Psoas muscle (tissue), 8 donors: ENCODE measurements around the gene BMPR1A. TPM values are rescaled to one million over a fixed set of nuclear protein-coding genes. Genes with fewer than 3 reads are reported as not detected.

Source experiments
- ATAC-seq, 4 donors: fragments of 200-7000 bp; cut with Tn5 transposase; one replicate each; pipeline ENCODE4 v1.9.1; 2020; ENCODE audit warnings: moderate library complexity in 3 of 4, mild to moderate bottlenecking in 2 of 4
- DNase-seq, 2 donors: peaks; one replicate each; pipeline ENCODE4 v3.0.0-alpha.2; 2020
- H3K27ac ChIP-seq: fragments of 200-600 bp; one replicate; pipeline ENCODE4 v1.8.0; 2022
- H3K27me3 ChIP-seq, 3 donors: fragments of 200-600 bp in 1 of 3; one replicate each; pipeline versions ENCODE4 v1.6.1 to v1.8.0; 2013 to 2022; ENCODE audit warnings: low read length in 2 of 3, mild to moderate bottlenecking in 2 of 3, moderate library complexity in 1 of 3; ENCODE audit not compliant: insufficient read depth in 3 of 3
- H3K36me3 ChIP-seq, 2 donors: fragments of 200-600 bp in 1 of 2; one replicate each; pipeline versions ENCODE4 v1.6.1 to v1.8.0; 2013 to 2022; ENCODE audit warnings: low read depth in 1 of 2, mild to moderate bottlenecking in 1 of 2, moderate library complexity in 1 of 2; ENCODE audit not compliant: insufficient read depth in 1 of 2
- H3K4me1 ChIP-seq: fragments of 200-600 bp; one replicate; pipeline ENCODE4 v1.8.0; 2022
- H3K4me3 ChIP-seq: fragments of 200-600 bp; one replicate; pipeline ENCODE4 v1.8.0; 2022; ENCODE audit warnings: mild to moderate bottlenecking
- H3K9me3 ChIP-seq: fragments of 200-600 bp; one replicate; pipeline ENCODE4 v1.8.0; 2022
- CTCF ChIP-seq: fragments of 200-600 bp; IDR thresholded peaks from one replicate; pipeline ENCODE4 v1.8.0; 2022; ENCODE audit warnings: antibody characterized with exemption
- WGBS, 3 donors: extraction: QIAGEN DNeasy Blood & Tissue Kit; methylation state at CpG; one replicate each; pipeline versions ENCODE4 v1.1.6 to v1.1.7; 2013; 5-methylcytosine and 5-hydroxymethylcytosine counted together
- intact Hi-C, 2 donors: fragments of 100-400 bp; cut with DNase I; formaldehyde crosslinking; loops; one replicate each; pipeline versions ENCODE4 v1.11.0 to v1.14.2; 2022
- polyA plus RNA-seq, 3 donors: library from polyadenylated mRNA; stranded (reverse); fragments of 200-250 nt; gene quantifications; one replicate each; pipeline ENCODE4 v1.2.3, GENCODE V29; 2013
- total RNA-seq, 4 donors: library from RNA; stranded (reverse); fragmentation: NEBNext Ultra II Directional in 2 of 4; extraction: Animal tissue kit (Norgen Biotek cat#: 25700) in 2 of 4; gene quantifications; one replicate each; pipeline versions ENCODE4 v1.2.1 to v1.2.4, GENCODE V29; 2021 to 2023
- donor health status: healthy with polysubstance abuse.
- donor health status: DM: no; HTN: no; CAD: no; lungs with moderate emphysema.
- donor health status: Bipolar disorder and iron deficiency.
- donor health status: healthy.
- donor health status: DM: yes; HTN: yes; CAD: no.
- donor health status: DM: no; HTN: no; CAD: no.
- donor health status: DM: no; HTN: no; CAD: no.
- donor health status: DM: yes; HTN: yes; CAD: no.

BMPR1A gene
- total and polyA plus RNA-seq, 7 donors, result 4.6 to 30.0 (median 22.7) TPM

GRCh38 chr10:86830043-86830591 lies 73.7 kb downstream of the BMPR1A start:
- Histone ChIP-seq H3K27me3 (no peaks in the 10 kb centered on the region), H3K4me1 (peaks cover 40% of the 10 kb centered on the region), H3K9me3 (no peaks in the 10 kb centered on the region), H3K36me3 (no peaks in the 10 kb centered on the region), H3K27ac (no peak overlapping the region), H3K4me3 (no peak overlapping the region)
- WGBS, 3 donors, result 27 to 65% (median 38%) methylated on average over 4 of the region's 4 CpGs
- ATAC-seq (peak in 1 of 4 donors; percentile 49), DNase-seq (no peak)
- no peak for TF ChIP-seq CTCF
- intact Hi-C loops, result loop anchor here in 1 of 2 donors (10.0 kb wide), 1 partner anchor 55 kb away; no protein-coding TSS in a partner anchor

- Histone ChIP-seq H3K9me3 (no peaks in the 10 kb centered on the region), H3K36me3 (no peaks in the 10 kb centered on the region), H3K27me3 (no peaks in the 10 kb centered on the region), H3K4me3 (no peak overlapping the region), H3K27ac (no peak overlapping the region), H3K4me1 (peaks cover 54% of the 10 kb centered on the region)
- DNase-seq (no peak), ATAC-seq (no peak)
- no peak for TF ChIP-seq CTCF
- intact Hi-C loops, result loop anchor here in 1 of 2 donors (10.0 kb wide), 1 partner anchor 51 kb away; no protein-coding TSS in a partner anchor
Observed at GRCh38 chr10:86833969-86834368, 77.5 kb downstream of the BMPR1A start.

GRCh38 chr10:86836044-86836443 lies 79.6 kb downstream of the BMPR1A start:
- H3K36me3 ChIP-seq, result peaks cover 0 to 5% of the 10 kb centered on the region in 2 donors
- intact Hi-C loops, result loop anchor here in 1 of 2 donors (10.0 kb wide), 1 partner anchor 49 kb away; no protein-coding TSS in a partner anchor
- no peak for DNase-seq
- peak in 2 of 4 donors; percentile 40 to 44 for ATAC-seq
- 72 to 93% (median 72%) methylated on average over 1 of the region's 1 CpG for WGBS, 3 donors
- no peak for TF ChIP-seq CTCF
- no peak overlapping the region for H3K4me3 ChIP-seq
- H3K27ac ChIP-seq, result no peak overlapping the region
- H3K9me3 ChIP-seq, result no peaks in the 10 kb centered on the region
- H3K27me3 ChIP-seq, result no peaks in the 10 kb centered on the region
- peaks cover 37% of the 10 kb centered on the region for H3K4me1 ChIP-seq

GRCh38 chr10:86837663-86838062 lies 81.2 kb downstream of the BMPR1A start:
- TF ChIP-seq CTCF, result no peak
- Histone ChIP-seq H3K27me3 (no peaks in the 10 kb centered on the region), H3K36me3 (peaks cover 0 to 10% of the 10 kb centered on the region in 2 donors), H3K27ac (no peak overlapping the region), H3K9me3 (no peaks in the 10 kb centered on the region), H3K4me3 (no peak overlapping the region), H3K4me1 (peaks cover 28% of the 10 kb centered on the region)
- ATAC-seq (peak in 2 of 4 donors; percentile 55 to 64), DNase-seq (no peak)
- WGBS, 3 donors, result 48 to 75% (median 57%) methylated on average over 7 of the region's 7 CpGs
- intact Hi-C loops, result loop anchor here in 1 of 2 donors (10.0 kb wide), 1 partner anchor 47 kb away; no protein-coding TSS in a partner anchor

- WGBS, 3 donors, result 93 to 96% (median 95%) methylated on average over 4 of the region's 4 CpGs
- peaks cover 18% of the 10 kb centered on the region for H3K4me1 ChIP-seq
- H3K9me3 ChIP-seq, result no peaks in the 10 kb centered on the region
- no peaks in the 10 kb centered on the region for H3K27me3 ChIP-seq
- intact Hi-C loops, result no loop called here
- no peak overlapping the region for H3K27ac ChIP-seq
- H3K4me3 ChIP-seq, result no peak overlapping the region
- ATAC-seq (no peak), DNase-seq (no peak)
- no peak for TF ChIP-seq CTCF
- H3K36me3 ChIP-seq, result peaks cover 0 to 15% of the 10 kb centered on the region in 2 donors
Observed at GRCh38 chr10:86840498-86840897, 84.1 kb downstream of the BMPR1A start.
